Fibroblast of villous mesenchyme (primary cell): ENCODE data around the gene SPATA6. TPM values are rescaled to one million over a fixed set of nuclear protein-coding genes. Genes with fewer than 3 reads are reported as not detected.
A peak's percentile ranks its signal among the peaks of the same experiment; 100 is the strongest.
"Not testable (repeated sequence)": the region's sequence is repeated elsewhere in the genome, so short reads cannot be mapped to it uniquely, and the experiment has no call there.

Source experiments
- DNase-seq: peaks from one replicate; pipeline ENCODE4 v3.0.0-alpha.2; 2010; ENCODE audit warnings: low read depth
- H3K4me3 ChIP-seq: 2 replicates; pipeline ENCODE4 v1.5.1; 2011; ENCODE audit warnings: low read depth, mild to moderate bottlenecking, low read length
- CTCF ChIP-seq: IDR thresholded peaks from 2 replicates; pipeline ENCODE4 v1.5.1; 2012; ENCODE audit warnings: low read depth, mild to moderate bottlenecking, low read length; ENCODE audit not compliant: insufficient read depth
- total RNA-seq: library from RNA; depleted of rRNA; stranded (reverse); fragments of >200 nt; gene quantifications from 2 replicates; pipeline ENCODE4 v1.2.3, GENCODE V29; 2012

SPATA6 gene
- total RNA-seq: 4.2 and 4.7 TPM in 2 replicates

DNA sequence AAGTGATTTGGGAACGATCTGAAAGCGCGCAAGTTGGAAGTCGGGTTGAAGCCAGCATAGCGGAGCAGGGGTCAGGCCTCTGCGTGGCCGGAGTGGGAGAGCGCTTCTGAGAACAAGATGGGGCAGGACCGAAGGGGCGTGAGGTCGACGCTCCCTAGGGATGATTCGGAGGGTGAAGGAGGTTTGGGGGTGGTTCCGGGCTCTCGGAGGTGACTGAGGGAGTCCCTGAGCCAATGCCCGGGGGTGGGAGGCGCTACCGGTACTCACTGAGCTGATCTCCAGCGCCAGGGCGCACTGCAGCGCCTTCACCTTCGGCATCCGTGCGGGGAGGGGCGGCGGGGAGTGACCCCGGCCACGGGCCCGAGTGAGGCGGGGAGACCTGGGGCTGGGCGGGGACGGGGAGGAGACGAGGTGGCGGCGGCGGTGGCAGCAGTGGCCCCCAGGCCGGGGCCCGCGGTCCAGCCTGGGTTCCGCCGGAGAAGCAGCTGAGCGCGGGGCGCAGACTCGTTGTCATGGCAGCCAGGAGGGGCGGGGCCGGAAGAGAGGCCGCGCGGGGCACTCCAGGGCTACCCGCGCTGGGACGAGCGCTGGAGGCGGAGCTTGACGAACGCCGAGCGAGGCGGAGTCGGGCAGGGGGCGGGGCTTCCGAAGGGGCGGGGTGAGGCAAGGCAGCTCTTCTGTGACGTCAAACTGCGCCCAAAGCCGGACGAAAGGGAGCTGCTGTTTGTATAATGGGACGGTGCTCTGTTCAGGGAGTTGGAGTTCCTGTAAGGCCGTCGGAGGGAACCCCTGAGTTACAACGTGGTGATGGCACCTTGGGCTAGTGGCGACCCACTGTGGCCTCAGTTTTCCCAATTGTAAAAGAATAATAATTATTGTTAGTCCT is at the start of gene SPATA6:
SPATA6 (minus strand) TSS at position 514 of the 886 bp plus-strand sequence; CDS start at position 318, 196 bp downstream.
- H3K4me3 ChIP-seq: peak within 1 kb of the TSS; percentile 71
- no peak for TF ChIP-seq CTCF
- DNase-seq: peak; percentile 94

DNA sequence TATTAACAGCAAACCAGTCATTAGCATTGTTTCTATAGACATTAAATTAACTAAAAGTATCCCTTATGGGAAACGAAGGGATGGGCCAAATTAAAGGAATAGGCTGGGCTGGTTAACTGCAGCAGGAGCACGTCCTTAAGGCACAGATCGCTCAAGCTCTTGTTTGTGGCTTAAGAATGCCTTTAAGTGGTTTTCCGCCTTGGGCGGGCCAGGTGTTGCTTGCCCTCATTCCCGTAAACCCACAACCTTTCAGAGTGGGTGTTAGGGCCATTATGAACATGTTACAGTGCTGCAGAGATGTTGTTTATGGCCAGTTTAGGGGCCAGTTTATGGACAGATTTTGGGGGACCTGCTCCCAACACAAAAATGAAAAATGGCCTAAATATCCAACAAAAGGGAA is 47.9 kb upstream of the SPATA6 start:
- not testable (repeated sequence) for DNase-seq, H3K4me3 ChIP-seq

DNA sequence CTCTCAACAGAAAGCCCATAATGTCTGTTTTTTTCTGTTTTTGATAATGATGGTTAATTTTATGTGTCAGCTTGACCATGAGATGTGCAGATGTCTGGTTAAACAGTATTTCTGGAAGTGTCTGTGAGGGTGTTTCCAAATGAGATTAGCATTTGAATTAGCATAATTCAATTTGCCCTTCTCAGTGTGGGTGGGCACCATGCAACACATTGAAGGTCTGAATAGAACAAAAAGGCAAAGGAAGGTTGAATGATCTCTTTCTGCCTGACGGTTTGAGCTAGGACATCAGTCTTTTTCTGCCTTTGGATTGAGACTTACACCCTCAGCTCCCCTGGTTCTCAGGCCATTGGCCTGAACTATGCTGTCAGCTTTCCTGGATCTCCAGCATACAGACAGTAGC is 34.9 kb upstream of the SPATA6 start:
- no peak overlapping the region for H3K4me3 ChIP-seq
- DNase-seq: no peak
- TF ChIP-seq CTCF: no peak

- H3K4me3 ChIP-seq: no peak overlapping the region
- TF ChIP-seq CTCF: no peak
- DNase-seq: no peak
Observed at GRCh38 chr1:48500541-48501450, 28.8 kb upstream of the SPATA6 start.

GRCh38 chr1:48499211-48499735 is 27.3 kb upstream of the SPATA6 start:
- no peak for DNase-seq
- no peak for TF ChIP-seq CTCF

DNA sequence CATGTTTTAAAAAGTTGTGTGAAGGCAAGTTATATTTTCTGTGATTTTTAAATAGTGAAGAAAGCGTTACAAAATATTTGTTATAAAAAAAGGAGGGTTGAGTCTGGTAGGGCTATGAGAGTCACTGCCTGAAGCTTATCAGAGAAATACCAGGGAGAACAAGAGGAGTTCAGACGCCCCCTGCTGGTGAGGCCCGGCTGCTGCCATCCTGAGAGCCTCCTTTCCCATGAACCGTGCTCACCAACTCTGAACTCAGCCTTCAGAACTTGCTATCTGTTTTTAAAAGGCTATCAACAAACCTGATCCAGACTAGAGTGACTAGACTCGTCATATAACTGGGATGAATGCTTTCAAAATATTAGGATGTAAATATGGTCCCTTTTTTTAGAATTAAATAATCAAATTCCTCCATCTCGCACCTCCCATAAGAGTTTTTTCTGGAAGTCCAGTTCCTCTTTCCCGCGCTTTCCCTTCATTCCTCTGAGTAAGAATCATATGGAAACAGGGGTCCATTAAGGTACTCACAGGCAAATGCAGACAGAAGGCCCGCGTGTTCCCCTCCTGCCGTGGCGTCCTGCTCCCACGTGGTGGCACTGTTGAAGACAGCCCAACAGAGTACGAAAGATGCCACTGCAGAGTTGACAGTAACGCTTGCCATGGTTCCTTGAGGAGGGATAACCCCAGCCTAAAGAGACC is 26.2 kb upstream of the SPATA6 start:
- peak; percentile 71 for DNase-seq
- no peak overlapping the region for H3K4me3 ChIP-seq
- TF ChIP-seq CTCF: peak; percentile 96

More at GRCh38 chr1:48499211-48499735, 27.3 kb upstream of the SPATA6 start:
- no peak overlapping the region for H3K4me3 ChIP-seq
